ENCODE results near the gene BRF1. TPM values are rescaled to one million over a fixed set of nuclear protein-coding genes. Genes with fewer than 3 reads are reported as not detected.

The BRF1 gene
- total RNA-seq, 2 experiments from 2014 or later = 23.7 to 26.4 TPM

- Histone ChIP-seq H2AFZ (ENCODE audit: low read length) (no peak overlapping the region), H3K4me2 (ENCODE audit: low read length) (no peak overlapping the region), H3K9me2 (ENCODE audit: insufficient read depth, low read length) (no peaks in the 10 kb centered on the region), H3K4me3 (ENCODE audit: low read depth, low read length, poor library complexity, severe bottlenecking) (no peak overlapping the region), H3K4me1 (ENCODE audit: insufficient read depth, low read length, poor library complexity, severe bottlenecking) (peaks cover 2% of the 10 kb centered on the region), H3K27ac (ENCODE audit: low read depth, low read length, poor library complexity, severe bottlenecking) (no peak overlapping the region), H3K36me3 (ENCODE audit: insufficient read depth, low read length) (no peaks in the 10 kb centered on the region), H3K79me2 (ENCODE audit: insufficient read depth, low read depth, low read length) (no peaks in the 10 kb centered on the region), H4K20me1 (ENCODE audit: insufficient read depth, low read length) (no peaks in the 10 kb centered on the region), H3K9me3 (ENCODE audit: low read length) (no peaks in the 10 kb centered on the region)
- peak; percentile 28 for DNase-seq (ENCODE audit: low spot score)
- TF ChIP-seq CTCF (conservative IDR thresholded peaks at IDR 0.05; ENCODE audit: low read length) (peak; percentile 58), EZH2phosphoT487 (IDR thresholded peaks at IDR 0.05; ENCODE audit: borderline replicate concordance, low read depth, low read length) (no peak)
- ChIA-PET CTCF (ENCODE audit: unreplicated experiment) (no interaction called here), POLR2A (no interaction called here)
- intact Hi-C loops (cut with micrococcal nuclease; ENCODE audit: unreplicated experiment) = no loop called here
- BruUV-seq (replicated peaks) = no TSS peak
Observed at GRCh38 chr14:105200074-105200473, 100.7 kb downstream of the BRF1 start.

GRCh38 chr14:105199093-105199492, 101.7 kb downstream of the BRF1 start:
- no peak for DNase-seq (ENCODE audit: low spot score)
- H3K4me3 ChIP-seq (ENCODE audit: low read depth, low read length, poor library complexity, severe bottlenecking) = no peak overlapping the region
- no peaks in the 10 kb centered on the region for H3K9me2 ChIP-seq (ENCODE audit: insufficient read depth, low read length)
- ChIA-PET CTCF (ENCODE audit: unreplicated experiment) (no interaction called here), POLR2A (interaction anchor here (0.6 kb wide), 1 partner anchor 97 kb away, joined by 3 read pairs; no protein-coding TSS in a partner anchor)
- no peaks in the 10 kb centered on the region for H3K79me2 ChIP-seq (ENCODE audit: insufficient read depth, low read depth, low read length)
- H3K9me3 ChIP-seq (ENCODE audit: low read length) = no peaks in the 10 kb centered on the region
- TF ChIP-seq EZH2phosphoT487 (IDR thresholded peaks at IDR 0.05; ENCODE audit: borderline replicate concordance, low read depth, low read length) (no peak), CTCF (conservative IDR thresholded peaks at IDR 0.05; ENCODE audit: low read length) (no peak)
- no peak overlapping the region for H3K27ac ChIP-seq (ENCODE audit: low read depth, low read length, poor library complexity, severe bottlenecking)
- H4K20me1 ChIP-seq (ENCODE audit: insufficient read depth, low read length) = no peaks in the 10 kb centered on the region
- H2AFZ ChIP-seq (ENCODE audit: low read length) = no peak overlapping the region
- BruUV-seq (replicated peaks) = no TSS peak
- intact Hi-C loops (cut with micrococcal nuclease; ENCODE audit: unreplicated experiment) = no loop called here
- H3K4me1 ChIP-seq (ENCODE audit: insufficient read depth, low read length, poor library complexity, severe bottlenecking) = peaks cover 11% of the 10 kb centered on the region
- H3K36me3 ChIP-seq (ENCODE audit: insufficient read depth, low read length) = no peaks in the 10 kb centered on the region
- no peak overlapping the region for H3K4me2 ChIP-seq (ENCODE audit: low read length)

- intact Hi-C loops (cut with micrococcal nuclease; ENCODE audit: unreplicated experiment) = no loop called here
- ChIA-PET POLR2A (no interaction called here), CTCF (ENCODE audit: unreplicated experiment) (no interaction called here)
- Histone ChIP-seq H4K20me1 (ENCODE audit: insufficient read depth, low read length) (no peaks in the 10 kb centered on the region), H3K4me1 (ENCODE audit: insufficient read depth, low read length, poor library complexity, severe bottlenecking) (peaks cover 16% of the 10 kb centered on the region), H3K4me2 (ENCODE audit: low read length) (no peak overlapping the region), H2AFZ (ENCODE audit: low read length) (no peak overlapping the region), H3K27ac (ENCODE audit: low read depth, low read length, poor library complexity, severe bottlenecking) (no peak overlapping the region), H3K4me3 (ENCODE audit: low read depth, low read length, poor library complexity, severe bottlenecking) (no peak overlapping the region), H3K79me2 (ENCODE audit: insufficient read depth, low read depth, low read length) (no peaks in the 10 kb centered on the region), H3K9me3 (ENCODE audit: low read length) (no peaks in the 10 kb centered on the region), H3K36me3 (ENCODE audit: insufficient read depth, low read length) (no peaks in the 10 kb centered on the region), H3K9me2 (ENCODE audit: insufficient read depth, low read length) (no peaks in the 10 kb centered on the region)
- no peak for DNase-seq (ENCODE audit: low spot score)
- BruUV-seq (replicated peaks) = no TSS peak
- no peak for TF ChIP-seq CTCF (conservative IDR thresholded peaks at IDR 0.05; ENCODE audit: low read length)
- TF ChIP-seq EZH2phosphoT487 (IDR thresholded peaks at IDR 0.05; ENCODE audit: borderline replicate concordance, low read depth, low read length) = no peak
Observed at GRCh38 chr14:105198588-105198987, 102.2 kb downstream of the BRF1 start.

Data from OCI-LY7 (cell line).